HAP-1 (cell line): ENCODE measurements around the gene TMEM252.

Experiments
- DNase-seq, 2 experiments: peaks; one replicate each; pipeline ENCODE4 v3.0.0-alpha.2; 2016 to 2020; ENCODE audit warnings: low spot score in 2 of 2
- H3K27me3 ChIP-seq: fragments of 250-450 bp; sonication (Bioruptor Pico); 2 replicates; pipeline ENCODE4 v1.5.1; 2020; ENCODE audit warnings: low read depth, mild to moderate bottlenecking, moderate library complexity
- H3K36me3 ChIP-seq: fragments of 250-450 bp; sonication (Bioruptor Pico); replicated peaks from 2 replicates; pipeline ENCODE4 v1.5.1; 2020; ENCODE audit warnings: mild to moderate bottlenecking
- H3K4me1 ChIP-seq: fragments of 250-450 bp; sonication (Bioruptor Pico); 2 replicates; pipeline ENCODE4 v1.5.1; 2020; ENCODE audit warnings: mild to moderate bottlenecking
- H3K4me3 ChIP-seq: fragments of 250-450 bp; sonication (Bioruptor Pico); 2 replicates; pipeline ENCODE4 v1.5.1; 2020; ENCODE audit warnings: mild to moderate bottlenecking, moderate library complexity
- H3K9me3 ChIP-seq: fragments of 250-450 bp; sonication (Bioruptor Pico); 2 replicates; pipeline ENCODE4 v1.5.1; 2020; ENCODE audit warnings: mild to moderate bottlenecking, moderate library complexity
- in situ Hi-C: fragments of 300-500 bp; cut with MboI; formaldehyde crosslinking; loops from 3 replicates; pipeline ENCODE4 v1.14.3; 2020; ENCODE audit warnings: low sequenced_read_pairs, inconsistent platforms, mixed read lengths

Gene TMEM252

DNA sequence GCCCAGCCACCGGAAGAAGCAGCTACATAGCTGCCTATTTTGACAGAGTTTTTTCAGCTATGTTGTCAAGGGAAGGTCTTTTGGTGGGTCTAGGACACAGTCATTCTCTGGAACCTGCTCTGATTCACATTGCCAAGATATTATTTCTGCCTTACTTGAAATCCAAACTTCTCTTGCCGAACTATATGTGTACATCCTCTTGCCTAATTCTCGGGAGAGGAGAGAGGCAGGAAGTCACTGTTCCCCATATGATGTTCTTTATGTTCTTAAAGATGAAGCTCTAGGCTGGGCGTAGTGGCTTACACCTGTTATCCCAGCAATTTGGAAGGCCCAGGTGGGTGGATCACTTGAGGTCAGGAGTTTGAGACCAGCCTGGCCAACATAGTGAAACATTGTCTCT lies 8.6 kb downstream of the TMEM252 start:
- DNase-seq: no peak
- Histone ChIP-seq H3K27me3 (no peaks in the 10 kb centered on the region), H3K36me3 (no peaks in the 10 kb centered on the region), H3K4me1 (no peaks in the 10 kb centered on the region), H3K9me3 (no peaks in the 10 kb centered on the region), H3K4me3 (no peak overlapping the region)
- in situ Hi-C loops: loop anchor here (25.0 kb wide), 1 partner anchor 95 kb away; no protein-coding TSS in a partner anchor

DNA sequence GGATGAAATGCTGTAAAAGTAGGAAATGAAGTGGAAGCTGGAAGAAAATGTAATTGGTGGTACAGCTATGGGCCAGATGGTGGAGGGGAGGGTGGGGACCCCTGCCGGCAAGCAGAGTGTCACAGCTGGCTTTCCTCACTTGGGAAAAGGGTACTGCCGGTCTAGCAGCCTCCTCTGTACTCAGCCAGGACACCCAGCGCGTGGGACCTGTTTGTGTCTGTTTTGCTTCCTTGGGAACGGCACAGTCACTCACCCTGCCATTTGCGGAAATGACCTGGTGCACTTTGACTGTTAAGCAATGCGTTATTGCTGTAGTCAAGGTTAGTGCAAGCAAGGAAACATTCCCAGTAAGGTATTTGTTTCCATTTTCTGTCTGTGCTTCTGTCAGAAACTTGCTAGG lies 10.1 kb downstream of the TMEM252 start:
- no peaks in the 10 kb centered on the region for H3K27me3 ChIP-seq
- DNase-seq: no peak
- in situ Hi-C loops: loop anchor here (25.0 kb wide), 1 partner anchor 93 kb away; no protein-coding TSS in a partner anchor

GRCh38 chr9:68523367-68523936 lies 17.2 kb downstream of the TMEM252 start:
- Histone ChIP-seq H3K9me3 (no peaks in the 10 kb centered on the region), H3K27me3 (no peaks in the 10 kb centered on the region), H3K4me1 (no peaks in the 10 kb centered on the region), H3K36me3 (no peaks in the 10 kb centered on the region), H3K4me3 (no peak overlapping the region)
- in situ Hi-C loops: no loop called here
- DNase-seq: no peak

More for the DNA sequence above, 10.1 kb downstream of the TMEM252 start:
- Histone ChIP-seq H3K36me3 (no peaks in the 10 kb centered on the region), H3K9me3 (no peaks in the 10 kb centered on the region), H3K4me1 (no peaks in the 10 kb centered on the region), H3K4me3 (no peak overlapping the region)

DNA sequence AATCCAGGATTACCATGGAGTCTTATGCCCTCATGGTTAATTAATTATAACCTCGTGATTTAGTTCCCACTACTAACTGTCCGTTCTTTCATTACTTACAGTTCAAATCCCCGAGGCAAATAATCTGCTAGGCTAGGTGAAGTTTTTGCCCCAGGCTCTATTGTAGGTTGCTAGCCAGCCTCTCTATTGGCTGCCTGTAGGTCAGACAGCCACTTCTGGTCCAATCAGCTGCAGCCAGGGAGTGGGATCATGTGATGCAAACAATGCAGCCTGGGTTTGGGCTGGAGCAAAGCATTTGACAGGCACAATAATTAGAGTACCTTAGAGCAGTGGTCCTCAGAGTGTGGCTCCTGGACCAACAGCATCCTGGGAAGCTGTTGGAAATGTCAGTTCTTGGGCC lies 17.7 kb downstream of the TMEM252 start:
- H3K4me1 ChIP-seq: no peaks in the 10 kb centered on the region
- DNase-seq: no peak
- in situ Hi-C loops: no loop called here
- H3K27me3 ChIP-seq: no peaks in the 10 kb centered on the region
- no peaks in the 10 kb centered on the region for H3K36me3 ChIP-seq
- no peaks in the 10 kb centered on the region for H3K9me3 ChIP-seq
- no peak overlapping the region for H3K4me3 ChIP-seq

DNA sequence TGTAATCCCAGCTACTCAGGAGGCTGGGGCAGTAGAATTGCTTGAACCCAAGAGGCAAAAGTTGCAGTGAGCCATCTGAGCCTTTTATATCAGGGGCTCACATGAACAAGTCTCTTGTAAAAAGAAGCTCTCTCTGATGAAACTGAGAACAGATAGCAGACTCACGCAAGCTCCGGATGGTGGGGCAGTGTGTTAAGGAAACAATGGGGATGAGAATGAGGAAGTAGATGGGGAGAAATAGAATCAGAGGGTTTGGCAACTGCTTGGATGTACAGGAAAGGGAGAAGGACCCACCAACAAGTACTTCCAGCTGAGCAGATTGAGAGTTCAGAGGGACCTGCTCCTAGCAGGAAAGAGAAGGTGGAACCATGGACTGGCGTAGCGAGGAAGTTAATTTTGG lies 18.6 kb downstream of the TMEM252 start:
- in situ Hi-C loops: no loop called here
- Histone ChIP-seq H3K9me3 (no peaks in the 10 kb centered on the region), H3K4me3 (no peak overlapping the region), H3K36me3 (no peaks in the 10 kb centered on the region), H3K4me1 (no peaks in the 10 kb centered on the region), H3K27me3 (no peaks in the 10 kb centered on the region)
- DNase-seq: no peak

DNA sequence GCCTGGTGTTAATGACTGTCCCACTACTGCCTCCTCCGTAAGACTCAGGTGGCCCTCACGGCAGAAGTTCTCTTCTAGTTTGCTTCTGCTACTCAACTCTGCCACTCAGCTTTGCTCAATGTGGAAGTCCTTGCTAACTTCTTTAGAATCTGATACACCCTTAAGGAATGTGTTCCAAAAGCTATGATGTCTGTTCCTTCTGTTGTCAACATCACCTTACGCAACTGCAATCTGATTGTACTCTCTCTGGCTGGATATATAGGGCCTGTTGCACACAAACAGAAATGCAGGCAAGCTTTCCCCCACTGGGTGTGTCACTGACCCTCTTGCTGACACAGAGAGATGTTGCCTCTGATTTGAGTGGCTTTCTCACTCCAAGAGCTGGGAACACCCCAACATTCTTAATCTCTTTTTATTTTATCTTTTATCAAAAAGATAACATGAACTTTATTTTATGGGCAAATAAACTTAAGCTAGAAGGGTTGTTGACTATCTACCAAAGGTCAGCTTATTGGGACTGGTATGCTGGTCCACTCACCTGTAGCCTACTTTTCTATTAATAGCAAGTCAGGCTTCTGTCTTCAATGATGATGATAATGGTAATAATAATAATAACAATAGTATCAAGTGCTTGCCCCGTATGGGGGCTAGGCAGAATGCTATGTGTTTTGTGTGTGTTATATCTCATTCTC lies 25.2 kb downstream of the TMEM252 start:
- no peak overlapping the region for H3K4me3 ChIP-seq
- no peaks in the 10 kb centered on the region for H3K9me3 ChIP-seq
- no peaks in the 10 kb centered on the region for H3K4me1 ChIP-seq
- no peaks in the 10 kb centered on the region for H3K27me3 ChIP-seq
- no peak for DNase-seq
- no peaks in the 10 kb centered on the region for H3K36me3 ChIP-seq
- in situ Hi-C loops: no loop called here

DNA sequence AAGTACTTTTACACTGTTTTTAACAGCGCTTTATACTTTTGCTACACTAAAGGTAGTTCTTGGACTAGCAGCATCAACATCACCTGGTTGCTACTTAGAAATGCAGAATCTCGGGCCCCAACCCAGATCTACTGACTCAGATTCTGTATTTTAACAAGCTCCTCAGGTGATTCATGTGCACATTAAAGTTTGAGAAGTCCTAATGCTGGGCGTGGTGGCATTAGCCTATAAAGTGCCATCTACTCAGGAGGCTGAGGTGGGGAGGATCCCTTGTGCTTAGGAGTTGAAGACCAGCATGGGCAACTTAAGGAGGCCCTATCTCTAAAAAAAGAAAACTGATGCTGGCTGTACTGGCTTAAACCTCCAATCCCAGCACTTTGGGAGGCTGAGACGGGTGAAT lies 26.7 kb downstream of the TMEM252 start:
- DNase-seq: no peak
- Histone ChIP-seq H3K9me3 (no peaks in the 10 kb centered on the region), H3K36me3 (no peaks in the 10 kb centered on the region), H3K4me3 (no peak overlapping the region), H3K27me3 (no peaks in the 10 kb centered on the region), H3K4me1 (no peaks in the 10 kb centered on the region)
- in situ Hi-C loops: no loop called here

DNA sequence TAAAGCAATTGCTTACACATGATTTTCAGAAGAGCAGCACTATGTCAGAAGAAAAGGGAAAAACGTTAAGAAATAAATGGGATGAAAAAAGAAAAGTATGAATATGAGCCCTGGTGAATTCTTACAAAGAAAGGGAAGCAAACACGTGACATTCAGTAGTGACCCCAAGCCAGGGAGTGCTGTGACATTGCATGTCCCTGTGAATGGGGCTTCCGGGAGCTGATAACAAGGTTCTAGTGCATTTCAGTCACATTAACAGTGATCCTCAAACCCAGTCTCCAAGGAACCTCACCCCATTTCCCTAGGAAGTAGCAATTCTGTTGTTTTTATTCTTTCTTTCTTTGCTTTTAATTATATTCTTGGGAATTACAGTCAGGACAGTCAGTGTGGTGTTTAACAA lies 27.3 kb downstream of the TMEM252 start:
- Histone ChIP-seq H3K4me1 (no peaks in the 10 kb centered on the region), H3K4me3 (no peak overlapping the region), H3K27me3 (no peaks in the 10 kb centered on the region), H3K36me3 (no peaks in the 10 kb centered on the region), H3K9me3 (no peaks in the 10 kb centered on the region)
- in situ Hi-C loops: no loop called here
- DNase-seq: no peak

GRCh38 chr9:68509689-68510088 lies 31.0 kb downstream of the TMEM252 start:
- Histone ChIP-seq H3K27me3 (no peaks in the 10 kb centered on the region), H3K9me3 (no peaks in the 10 kb centered on the region), H3K36me3 (no peaks in the 10 kb centered on the region), H3K4me1 (no peaks in the 10 kb centered on the region), H3K4me3 (no peak overlapping the region)
- DNase-seq: no peak
- in situ Hi-C loops: no loop called here

GRCh38 chr9:68508547-68508946 lies 32.1 kb downstream of the TMEM252 start:
- no peaks in the 10 kb centered on the region for H3K27me3 ChIP-seq
- no peaks in the 10 kb centered on the region for H3K36me3 ChIP-seq
- H3K4me3 ChIP-seq: no peak overlapping the region
- no peaks in the 10 kb centered on the region for H3K9me3 ChIP-seq
- in situ Hi-C loops: no loop called here
- no peaks in the 10 kb centered on the region for H3K4me1 ChIP-seq
- no peak for DNase-seq

DNA sequence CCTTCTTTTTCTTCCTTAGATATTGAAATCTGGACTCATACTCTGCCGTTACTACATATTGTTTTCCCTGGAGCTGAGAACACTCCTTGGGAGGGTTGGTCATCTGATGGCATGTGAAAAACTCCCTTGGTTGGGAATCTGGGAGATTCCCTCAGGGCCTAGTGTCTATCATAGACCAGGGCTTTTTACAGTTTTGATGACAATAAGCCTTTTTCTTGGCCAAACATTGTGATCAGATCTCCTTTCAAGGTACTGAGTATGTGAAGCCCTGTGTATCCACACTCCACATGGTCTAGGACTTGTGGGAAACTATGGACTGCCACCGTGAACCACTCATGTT lies 32.9 kb downstream of the TMEM252 start:
- Histone ChIP-seq H3K4me1 (no peaks in the 10 kb centered on the region), H3K9me3 (no peaks in the 10 kb centered on the region), H3K36me3 (no peaks in the 10 kb centered on the region), H3K27me3 (no peaks in the 10 kb centered on the region), H3K4me3 (no peak overlapping the region)
- no peak for DNase-seq
- in situ Hi-C loops: no loop called here

- H3K4me1 ChIP-seq: no peaks in the 10 kb centered on the region
- no peaks in the 10 kb centered on the region for H3K9me3 ChIP-seq
- no peaks in the 10 kb centered on the region for H3K27me3 ChIP-seq
- in situ Hi-C loops: no loop called here
- no peak overlapping the region for H3K4me3 ChIP-seq
- DNase-seq: peak in 1 of 2 experiments; percentile 8
- H3K36me3 ChIP-seq: no peaks in the 10 kb centered on the region
These were observed 33.4 kb downstream of the TMEM252 start for GRCh38 chr9:68507130-68507805.

DNA sequence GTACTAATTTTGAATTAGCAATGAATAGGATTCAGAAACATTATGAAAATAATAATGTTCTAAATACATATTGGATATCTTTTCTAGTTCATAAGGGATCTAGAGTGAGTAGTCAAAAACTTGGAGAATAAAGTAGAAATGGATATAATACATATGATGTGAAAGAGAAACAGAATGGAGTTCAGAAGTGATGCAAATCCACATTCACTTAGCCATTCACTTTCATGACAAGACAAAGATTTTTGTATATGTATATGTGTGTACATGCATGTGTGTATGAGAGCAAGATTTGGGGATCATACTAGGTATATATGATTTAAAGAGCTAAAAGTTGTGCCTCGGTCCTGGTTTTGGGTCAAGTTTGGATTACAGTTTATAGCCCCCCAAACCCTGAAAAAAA lies 34.1 kb downstream of the TMEM252 start:
- no peak overlapping the region for H3K4me3 ChIP-seq
- no peaks in the 10 kb centered on the region for H3K9me3 ChIP-seq
- no peak for DNase-seq
- peaks cover under 1% of the 10 kb centered on the region for H3K4me1 ChIP-seq
- no peaks in the 10 kb centered on the region for H3K27me3 ChIP-seq
- in situ Hi-C loops: no loop called here
- no peaks in the 10 kb centered on the region for H3K36me3 ChIP-seq

GRCh38 chr9:68505681-68506409 lies 34.8 kb downstream of the TMEM252 start:
- in situ Hi-C loops: no loop called here
- Histone ChIP-seq H3K4me3 (no peak overlapping the region), H3K9me3 (no peaks in the 10 kb centered on the region), H3K27me3 (no peaks in the 10 kb centered on the region), H3K36me3 (no peaks in the 10 kb centered on the region), H3K4me1 (peaks cover 8% of the 10 kb centered on the region)
- DNase-seq: no peak
